Measurements from ENCODE around the gene LHX6.

DNA sequence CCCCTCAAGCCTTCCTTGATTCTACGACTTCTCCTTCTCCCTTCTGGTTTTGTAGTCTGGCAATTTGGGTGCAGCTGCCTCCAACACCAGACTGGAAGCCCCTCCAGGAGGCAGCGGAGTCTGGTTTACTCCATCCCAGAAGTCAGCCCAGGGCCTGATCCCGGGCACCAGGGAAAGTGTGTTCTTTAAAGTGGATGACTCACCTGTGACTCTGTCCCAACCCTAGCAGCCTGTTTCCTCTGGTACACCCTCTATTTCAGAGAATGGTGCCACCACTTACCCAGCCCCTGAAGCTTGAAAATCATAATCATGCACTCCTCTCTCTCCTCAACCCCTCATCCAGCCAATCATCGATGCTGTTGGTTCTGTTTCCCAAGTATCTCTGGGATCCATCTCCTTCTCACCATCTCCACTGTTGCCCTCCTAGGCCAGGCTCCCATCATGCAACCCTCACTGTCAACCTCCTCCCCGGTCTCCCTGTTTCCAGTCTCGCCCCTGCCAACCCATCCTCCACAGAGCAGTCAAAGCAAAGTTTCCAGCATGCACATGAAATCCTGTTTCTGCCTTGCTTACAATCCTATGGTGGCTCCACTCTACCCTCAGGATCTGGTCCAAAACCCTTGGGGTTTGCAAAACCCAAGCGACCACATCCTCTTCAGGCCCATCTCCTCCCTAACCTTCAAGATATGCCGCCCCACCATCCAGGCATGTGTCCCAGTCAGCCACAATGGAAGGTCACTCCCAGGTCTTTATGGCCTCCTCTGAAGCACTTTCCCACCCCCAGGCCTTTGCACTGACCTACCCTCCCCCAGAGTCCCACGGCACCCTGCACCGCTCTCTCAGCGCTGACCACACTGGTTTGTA is 10.5 kb downstream of the LHX6 start:
- TF ChIP-seq POLR2A (IDR thresholded peaks at IDR 0.05), result no peak
- TF ChIP-seq, protein P1, sequence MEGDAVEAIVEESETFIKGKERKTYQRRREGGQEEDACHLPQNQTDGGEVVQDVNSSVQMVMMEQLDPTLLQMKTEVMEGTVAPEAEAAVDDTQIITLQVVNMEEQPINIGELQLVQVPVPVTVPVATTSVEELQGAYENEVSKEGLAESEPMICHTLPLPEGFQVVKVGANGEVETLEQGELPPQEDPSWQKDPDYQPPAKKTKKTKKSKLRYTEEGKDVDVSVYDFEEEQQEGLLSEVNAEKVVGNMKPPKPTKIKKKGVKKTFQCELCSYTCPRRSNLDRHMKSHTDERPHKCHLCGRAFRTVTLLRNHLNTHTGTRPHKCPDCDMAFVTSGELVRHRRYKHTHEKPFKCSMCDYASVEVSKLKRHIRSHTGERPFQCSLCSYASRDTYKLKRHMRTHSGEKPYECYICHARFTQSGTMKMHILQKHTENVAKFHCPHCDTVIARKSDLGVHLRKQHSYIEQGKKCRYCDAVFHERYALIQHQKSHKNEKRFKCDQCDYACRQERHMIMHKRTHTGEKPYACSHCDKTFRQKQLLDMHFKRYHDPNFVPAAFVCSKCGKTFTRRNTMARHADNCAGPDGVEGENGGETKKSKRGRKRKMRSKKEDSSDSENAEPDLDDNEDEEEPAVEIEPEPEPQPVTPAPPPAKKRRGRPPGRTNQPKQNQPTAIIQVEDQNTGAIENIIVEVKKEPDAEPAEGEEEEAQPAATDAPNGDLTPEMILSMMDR (IDR thresholded peaks at IDR 0.05), result no peak
